ENCODE data around the gene MUC12.
"Not testable (repeated sequence)": the region's sequence is repeated elsewhere in the genome, so short reads cannot be mapped to it uniquely, and the experiment has no call there.

MUC12 gene

GRCh38 chr7:100991631-100992030 lies 22.3 kb downstream of the MUC12 start:
- DNase-seq, result no peak

DNA sequence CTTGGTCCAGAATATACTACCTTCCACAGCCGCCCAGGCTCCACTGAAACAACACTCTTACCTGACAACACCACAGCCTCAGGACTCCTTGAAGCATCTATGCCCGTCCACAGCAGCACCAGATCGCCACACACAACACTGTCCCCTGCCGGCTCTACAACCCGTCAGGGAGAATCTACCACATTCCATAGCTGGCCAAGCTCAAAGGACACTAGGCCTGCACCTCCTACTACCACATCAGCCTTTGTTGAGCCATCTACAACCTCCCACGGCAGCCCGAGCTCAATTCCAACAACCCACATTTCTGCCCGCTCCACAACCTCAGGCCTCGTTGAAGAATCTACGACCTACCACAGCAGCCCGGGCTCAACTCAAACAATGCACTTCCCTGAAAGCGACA lies 22.9 kb downstream of the MUC12 start:
- not testable (repeated sequence) for DNase-seq

- DNase-seq, result not testable (repeated sequence)
Measured at GRCh38 chr7:100994671-100995070, 25.3 kb downstream of the MUC12 start.

DNA sequence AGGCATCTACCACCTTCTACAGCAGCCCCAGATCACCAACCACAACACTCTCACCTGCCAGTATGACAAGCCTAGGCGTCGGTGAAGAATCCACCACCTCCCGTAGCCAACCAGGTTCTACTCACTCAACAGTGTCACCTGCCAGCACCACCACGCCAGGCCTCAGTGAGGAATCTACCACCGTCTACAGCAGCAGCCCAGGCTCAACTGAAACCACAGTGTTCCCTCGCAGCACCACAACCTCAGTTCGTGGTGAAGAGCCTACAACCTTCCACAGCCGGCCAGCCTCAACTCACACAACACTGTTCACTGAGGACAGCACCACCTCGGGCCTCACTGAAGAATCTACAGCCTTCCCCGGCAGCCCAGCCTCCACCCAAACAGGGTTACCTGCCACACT lies 29.2 kb downstream of the MUC12 start:
- not testable (repeated sequence) for DNase-seq

DNA sequence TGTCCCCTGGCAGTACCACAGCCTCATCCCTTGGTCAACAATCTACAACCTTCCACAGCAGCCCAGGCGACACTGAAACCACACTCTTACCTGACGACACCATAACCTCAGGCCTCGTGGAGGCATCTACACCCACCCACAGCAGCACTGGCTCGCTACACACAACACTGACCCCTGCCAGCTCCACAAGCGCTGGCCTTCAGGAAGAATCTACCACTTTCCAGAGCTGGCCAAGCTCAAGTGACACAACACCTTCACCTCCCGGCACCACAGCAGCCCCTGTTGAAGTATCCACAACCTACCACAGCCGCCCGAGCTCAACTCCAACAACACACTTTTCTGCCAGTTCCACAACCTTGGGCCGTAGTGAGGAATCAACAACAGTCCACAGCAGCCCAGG lies 30.0 kb downstream of the MUC12 start:
- not testable (repeated sequence) for DNase-seq

- DNase-seq, result not testable (repeated sequence)
Measured at GRCh38 chr7:101000025-101000424, 30.7 kb downstream of the MUC12 start.

GRCh38 chr7:101002333-101002732 lies 33.0 kb downstream of the MUC12 start:
- not testable (repeated sequence) for DNase-seq

DNA sequence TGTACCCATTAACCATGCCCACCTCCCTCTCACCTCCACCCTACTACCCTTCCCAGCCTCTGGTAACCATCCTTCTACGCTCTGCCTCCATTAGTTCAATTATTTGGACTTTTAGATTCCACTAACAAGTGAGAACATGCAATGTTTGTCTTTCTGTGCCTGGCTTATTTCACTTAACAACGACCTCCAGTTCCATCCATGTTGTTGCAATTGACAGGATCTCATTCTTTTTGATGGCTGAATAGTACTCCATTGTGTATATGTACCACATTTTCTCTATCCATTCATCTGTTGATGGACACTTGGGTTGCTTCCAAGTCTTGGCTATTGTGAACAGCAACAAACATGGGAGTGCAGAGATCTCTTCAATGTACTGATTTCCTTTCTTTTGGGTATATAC lies 38.0 kb downstream of the MUC12 start:
- not testable (repeated sequence) for DNase-seq

GRCh38 chr7:101009629-101010028 lies 40.3 kb downstream of the MUC12 start:
- DNase-seq, result no peak

DNA sequence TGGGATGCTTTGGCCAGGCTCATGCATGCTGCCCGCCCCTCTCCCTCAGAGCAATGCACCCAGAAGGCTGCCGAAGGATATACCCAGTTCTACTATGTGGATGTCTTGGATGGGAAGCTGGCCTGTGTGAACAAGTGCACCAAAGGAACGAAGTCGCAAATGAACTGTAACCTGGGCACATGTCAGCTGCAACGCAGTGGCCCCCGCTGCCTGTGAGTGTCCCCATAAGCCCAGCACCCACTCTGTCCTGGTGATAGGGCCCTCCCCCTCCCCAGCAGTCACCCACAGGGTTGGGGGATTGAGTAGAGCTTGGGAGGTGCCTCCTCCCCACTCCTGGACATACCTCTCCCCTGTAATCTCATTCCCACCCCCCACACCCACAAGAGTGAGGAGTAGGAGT lies 43.6 kb downstream of the MUC12 start:
- DNase-seq, result no peak

- DNase-seq, result no peak
Measured at GRCh38 chr7:101015626-101016025, 46.3 kb downstream of the MUC12 start.

DNA sequence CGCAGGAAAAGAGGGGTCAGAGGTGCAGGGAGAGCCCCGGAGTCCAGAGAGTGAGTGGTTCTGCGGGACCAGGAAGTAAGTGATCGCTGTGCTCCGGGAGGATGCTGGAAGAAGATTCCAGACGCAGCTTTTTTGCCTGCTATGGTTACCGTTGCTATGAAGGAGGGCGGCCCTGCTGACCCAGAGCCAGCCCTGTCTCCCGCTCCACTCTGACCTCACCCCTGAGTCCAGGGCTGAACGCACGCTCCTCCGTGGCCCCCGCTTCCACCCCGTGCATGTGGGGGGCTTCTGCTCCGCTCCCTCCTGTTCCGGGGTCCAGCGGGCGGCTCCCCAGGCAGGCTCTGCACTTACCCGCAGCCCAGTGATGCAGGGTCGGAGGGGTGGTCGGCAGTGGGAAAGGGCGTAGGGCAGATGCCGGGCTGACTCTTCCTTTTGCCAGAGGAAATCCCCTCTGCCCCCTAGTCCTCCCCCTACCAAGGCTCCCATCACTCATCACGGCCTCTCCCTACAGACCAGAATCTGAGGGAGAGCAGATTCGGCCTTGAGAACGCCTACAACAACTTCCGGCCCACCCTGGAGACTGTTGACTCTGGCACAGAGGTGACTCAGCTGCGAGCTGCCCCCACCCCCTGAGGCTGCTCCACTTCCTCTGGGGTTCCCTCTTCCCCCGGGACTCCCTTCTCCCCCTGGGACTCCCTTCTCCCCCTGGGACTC lies 47.9 kb downstream of the MUC12 start:
- DNase-seq, result peak; percentile 59

- no peak for DNase-seq
Measured at GRCh38 chr7:101018271-101019167, 49.2 kb downstream of the MUC12 start.

- DNase-seq, result no peak
Measured at GRCh38 chr7:101020444-101020843, 51.1 kb downstream of the MUC12 start.

DNA sequence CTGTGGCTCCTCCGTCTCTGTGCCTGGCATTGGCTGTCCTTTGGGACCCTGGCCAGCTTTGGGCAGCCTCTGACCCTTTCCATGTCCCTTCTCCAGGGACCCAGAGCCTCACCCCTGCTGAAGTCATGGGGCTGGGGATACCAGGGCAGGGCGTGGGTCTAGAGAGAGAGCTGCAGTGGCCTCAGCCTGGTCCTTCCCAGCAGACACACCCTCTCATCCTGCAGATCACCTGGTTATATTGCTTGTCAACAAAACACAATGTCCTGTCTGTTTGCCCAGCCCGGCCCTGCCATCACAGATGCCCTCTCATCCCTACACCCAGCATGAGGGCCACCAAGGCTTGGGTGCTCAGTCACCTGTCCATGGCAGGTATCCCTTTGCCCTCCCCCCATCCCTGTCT lies 52.3 kb downstream of the MUC12 start:
- no peak for DNase-seq

DNA sequence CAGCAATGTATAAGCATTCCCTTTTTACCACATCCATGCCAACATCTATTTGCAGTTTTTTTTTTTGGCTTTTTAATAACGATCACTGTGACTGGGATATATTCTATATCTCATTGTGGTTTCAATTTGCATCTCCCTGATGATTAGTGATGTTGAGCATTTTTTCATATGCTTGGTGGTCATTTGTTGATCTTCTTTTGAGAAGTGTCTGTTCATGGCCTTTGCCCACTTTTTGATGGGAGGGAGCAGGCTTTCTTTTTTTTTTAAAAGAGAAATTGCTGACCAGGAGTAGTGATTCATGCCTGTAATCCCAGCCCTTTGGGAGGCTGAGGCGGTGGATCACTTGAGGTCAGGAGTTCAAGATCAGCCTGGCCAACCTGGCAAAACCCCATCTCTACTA lies 54.5 kb downstream of the MUC12 start:
- DNase-seq, result no peak

- DNase-seq, result no peak
Measured at GRCh38 chr7:101031082-101031481, 61.7 kb downstream of the MUC12 start.

DNA sequence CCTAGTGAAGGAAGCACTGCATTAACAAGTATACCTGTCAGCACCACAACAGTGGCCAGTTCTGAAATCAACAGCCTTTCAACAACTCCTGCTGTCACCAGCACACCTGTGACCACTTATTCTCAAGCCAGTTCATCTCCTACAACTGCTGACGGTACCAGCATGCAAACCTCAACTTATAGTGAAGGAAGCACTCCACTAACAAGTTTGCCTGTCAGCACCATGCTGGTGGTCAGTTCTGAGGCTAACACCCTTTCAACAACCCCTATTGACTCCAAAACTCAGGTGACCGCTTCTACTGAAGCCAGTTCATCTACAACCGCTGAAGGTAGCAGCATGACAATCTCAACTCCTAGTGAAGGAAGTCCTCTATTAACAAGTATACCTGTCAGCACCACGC lies 66.6 kb downstream of the MUC12 start:
- DNase-seq, result no peak

DNA sequence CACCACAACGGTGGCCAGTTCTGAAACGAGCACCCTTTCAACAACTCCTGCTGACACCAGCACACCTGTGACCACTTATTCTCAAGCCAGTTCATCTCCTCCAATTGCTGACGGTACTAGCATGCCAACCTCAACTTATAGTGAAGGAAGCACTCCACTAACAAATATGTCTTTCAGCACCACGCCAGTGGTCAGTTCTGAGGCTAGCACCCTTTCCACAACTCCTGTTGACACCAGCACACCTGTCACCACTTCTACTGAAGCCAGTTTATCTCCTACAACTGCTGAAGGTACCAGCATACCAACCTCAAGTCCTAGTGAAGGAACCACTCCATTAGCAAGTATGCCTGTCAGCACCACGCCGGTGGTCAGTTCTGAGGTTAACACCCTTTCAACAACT lies 71.9 kb downstream of the MUC12 start:
- not testable (repeated sequence) for DNase-seq

DNA sequence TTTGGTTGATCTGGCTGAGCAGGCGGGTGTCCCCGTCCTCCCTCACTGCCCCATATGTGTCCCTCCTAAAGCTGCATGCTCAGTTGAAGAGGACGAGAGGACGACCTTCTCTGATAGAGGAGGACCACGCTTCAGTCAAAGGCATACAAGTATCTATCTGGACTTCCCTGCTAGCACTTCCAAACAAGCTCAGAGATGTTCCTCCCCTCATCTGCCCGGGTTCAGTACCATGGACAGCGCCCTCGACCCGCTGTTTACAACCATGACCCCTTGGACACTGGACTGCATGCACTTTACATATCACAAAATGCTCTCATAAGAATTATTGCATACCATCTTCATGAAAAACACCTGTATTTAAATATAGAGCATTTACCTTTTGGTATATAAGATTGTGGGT lies 89.0 kb downstream of the MUC12 start:
- peak; percentile 51 for DNase-seq

DNA sequence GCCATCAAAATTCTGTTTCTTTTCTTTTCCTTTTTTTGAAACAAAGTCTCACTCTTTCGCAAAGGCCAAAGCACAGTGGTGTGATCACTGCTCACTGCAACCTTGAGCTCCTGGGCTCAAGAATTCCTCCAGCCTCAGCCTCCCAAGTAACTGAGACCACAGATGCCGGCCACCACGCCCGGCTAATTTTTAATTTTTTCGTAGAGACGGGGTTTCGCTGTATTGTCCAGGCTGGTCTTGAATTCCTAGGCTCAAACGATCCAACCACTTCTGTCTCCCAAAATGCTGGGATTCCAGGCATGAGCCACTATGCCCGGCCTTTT lies 90.2 kb downstream of the MUC12 start:
- no peak for DNase-seq

- no peak for DNase-seq
Measured at GRCh38 chr7:101060992-101061391, 91.6 kb downstream of the MUC12 start.

- DNase-seq, result not testable (repeated sequence)
Measured at GRCh38 chr7:101064176-101064550, 94.8 kb downstream of the MUC12 start.

GRCh38 chr7:101065162-101065561 lies 95.8 kb downstream of the MUC12 start:
- not testable (repeated sequence) for DNase-seq

Data from stimulated activated CD4-positive, alpha-beta T cell treated with anti-CD3 and anti-CD28 coated beads, Interleukin-12 subunit alpha, Interleukin-12 subunit beta, amount 100 ng/mL, for 4 hours (primary cell).